ENCODE measurements around the gene CMYA5.

DNA sequence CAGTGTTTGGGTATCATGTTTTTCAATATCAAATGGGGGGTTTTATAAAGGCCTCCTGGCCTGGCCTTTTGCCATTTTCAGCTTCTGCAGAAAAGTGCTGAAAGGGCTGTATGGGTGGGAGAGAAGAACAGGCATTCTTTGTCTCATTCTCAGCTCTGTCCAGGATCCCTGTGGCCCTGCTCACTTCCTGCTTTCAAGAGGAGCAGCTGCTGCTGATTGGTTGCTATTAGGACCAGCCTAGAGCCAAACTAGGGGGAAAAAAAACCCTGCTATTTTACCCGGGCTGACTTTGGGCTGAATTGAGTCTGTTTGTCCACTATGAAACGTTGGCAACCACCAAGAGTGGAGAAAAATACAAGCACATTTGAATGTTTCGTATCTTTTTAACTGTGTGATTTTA lies 117.1 kb downstream of the CMYA5 start:
- TF ChIP-seq, protein P1, sequence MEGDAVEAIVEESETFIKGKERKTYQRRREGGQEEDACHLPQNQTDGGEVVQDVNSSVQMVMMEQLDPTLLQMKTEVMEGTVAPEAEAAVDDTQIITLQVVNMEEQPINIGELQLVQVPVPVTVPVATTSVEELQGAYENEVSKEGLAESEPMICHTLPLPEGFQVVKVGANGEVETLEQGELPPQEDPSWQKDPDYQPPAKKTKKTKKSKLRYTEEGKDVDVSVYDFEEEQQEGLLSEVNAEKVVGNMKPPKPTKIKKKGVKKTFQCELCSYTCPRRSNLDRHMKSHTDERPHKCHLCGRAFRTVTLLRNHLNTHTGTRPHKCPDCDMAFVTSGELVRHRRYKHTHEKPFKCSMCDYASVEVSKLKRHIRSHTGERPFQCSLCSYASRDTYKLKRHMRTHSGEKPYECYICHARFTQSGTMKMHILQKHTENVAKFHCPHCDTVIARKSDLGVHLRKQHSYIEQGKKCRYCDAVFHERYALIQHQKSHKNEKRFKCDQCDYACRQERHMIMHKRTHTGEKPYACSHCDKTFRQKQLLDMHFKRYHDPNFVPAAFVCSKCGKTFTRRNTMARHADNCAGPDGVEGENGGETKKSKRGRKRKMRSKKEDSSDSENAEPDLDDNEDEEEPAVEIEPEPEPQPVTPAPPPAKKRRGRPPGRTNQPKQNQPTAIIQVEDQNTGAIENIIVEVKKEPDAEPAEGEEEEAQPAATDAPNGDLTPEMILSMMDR (IDR thresholded peaks at IDR 0.05) = no peak
- TF ChIP-seq POLR2A (IDR thresholded peaks at IDR 0.05) = no peak
- TF ChIP-seq EP300 (IDR thresholded peaks at IDR 0.05) = no peak
- no peak for TF ChIP-seq POLR2AphosphoS5 (IDR thresholded peaks at IDR 0.05)
